Measurements from ENCODE around the gene NGEF.
"Not testable (repeated sequence)": the region's sequence is repeated elsewhere in the genome, so short reads cannot be mapped to it uniquely, and the experiment has no call there.

GRCh38 chr2:232852081-232852480 lies 161.0 kb downstream of the NGEF start:
- not testable (repeated sequence) for TF ChIP-seq CTCF, POLR2A (IDR thresholded peaks at IDR 0.05)
